Measurements from ENCODE around the gene FBXW2. TPM values are rescaled to one million over a fixed set of nuclear protein-coding genes. Genes with fewer than 3 reads are reported as not detected.

Gene FBXW2
- polyA plus RNA-seq, 4 donors, result 39.9 to 48.3 (median 43.6) TPM

- DNase-seq (ENCODE audit: low read depth in 4 of 4, low spot score in 2 of 4), result no peak
These were observed 76.0 kb downstream of the FBXW2 start for GRCh38 chr9:120717176-120717575.

- DNase-seq (ENCODE audit: low read depth in 4 of 4, low spot score in 2 of 4), result no peak
These were observed 76.7 kb downstream of the FBXW2 start for GRCh38 chr9:120716483-120716882.

GRCh38 chr9:120715389-120715924 is 77.8 kb downstream of the FBXW2 start:
- peak in 2 of 4 donors; percentile 40 to 49 for DNase-seq (ENCODE audit: low read depth in 4 of 4, low spot score in 2 of 4)

GRCh38 chr9:120714846-120715388 is 78.3 kb downstream of the FBXW2 start:
- DNase-seq (ENCODE audit: low read depth in 4 of 4, low spot score in 2 of 4), result no peak

GRCh38 chr9:120714088-120714845 is 78.9 kb downstream of the FBXW2 start, which contains the start of gene MEGF9:
Gene MEGF9, minus strand, starts transcription at chr9:120714470. Its CDS starts 112 bp downstream, at chr9:120714358.
- DNase-seq (ENCODE audit: low read depth in 4 of 4, low spot score in 2 of 4), result peak; percentile 85 to 96 (median 90)

- DNase-seq (ENCODE audit: low read depth in 4 of 4, low spot score in 2 of 4), result no peak
These were observed 79.7 kb downstream of the FBXW2 start for GRCh38 chr9:120713257-120714087.

- DNase-seq (ENCODE audit: low read depth in 4 of 4, low spot score in 2 of 4), result no peak
These were observed 80.6 kb downstream of the FBXW2 start for GRCh38 chr9:120712539-120713031.

GRCh38 chr9:120711841-120712538 is 81.2 kb downstream of the FBXW2 start:
- DNase-seq (ENCODE audit: low read depth in 4 of 4, low spot score in 2 of 4), result no peak

GRCh38 chr9:120711354-120711753 is 81.9 kb downstream of the FBXW2 start:
- DNase-seq (ENCODE audit: low read depth in 4 of 4, low spot score in 2 of 4), result no peak

- DNase-seq (ENCODE audit: low read depth in 4 of 4, low spot score in 2 of 4), result no peak
These were observed 82.9 kb downstream of the FBXW2 start for GRCh38 chr9:120710110-120710981.

GRCh38 chr9:120708526-120709224 is 84.5 kb downstream of the FBXW2 start:
- DNase-seq (ENCODE audit: low read depth in 4 of 4, low spot score in 2 of 4), result no peak

- DNase-seq (ENCODE audit: low read depth in 4 of 4, low spot score in 2 of 4), result no peak
These were observed 86.0 kb downstream of the FBXW2 start for GRCh38 chr9:120707170-120707569.

Other genes with a start within 250 kb of the FBXW2 start
- 10 to 100 TPM; 49.8 to 72.9 (median 61.3) TPM for gene CDK5RAP2, start 213.2 kb downstream of the FBXW2 start, polyA plus RNA-seq (ENCODE audit: insufficient read length in 4 of 4)
- gene MEGF9, start 78.9 kb downstream of the FBXW2 start, polyA plus RNA-seq (ENCODE audit: insufficient read length in 4 of 4), result 10 to 100 TPM; 16.3 to 20.9 (median 17.8) TPM
- gene PSMD5, start 49.5 kb upstream of the FBXW2 start, polyA plus RNA-seq (ENCODE audit: insufficient read length in 4 of 4), result 10 to 100 TPM; 27.9 to 39.0 (median 31.1) TPM
- gene PHF19, start 83.8 kb upstream of the FBXW2 start, polyA plus RNA-seq (ENCODE audit: insufficient read length in 4 of 4), result 10 to 100 TPM; 27.8 to 41.9 (median 37.3) TPM
- 1 to 10 TPM; 4.0 to 7.8 (median 6.1) TPM for gene TRAF1, start 133.4 kb upstream of the FBXW2 start, polyA plus RNA-seq (ENCODE audit: insufficient read length in 4 of 4)

All from left renal cortex interstitium (tissue), 4 donors.